GM08714 (cell line): Measurements from ENCODE around the gene ATP1A2.

ENCODE experiments used
- H3K4me3 ChIP-seq: fragments of 200-500 bp; sonication (Bioruptor generic); 2 replicates; pipeline ENCODE4 v1.5.1; 2014; ENCODE audit warnings: mild to moderate bottlenecking, low read length, inconsistent platforms
- ZNF274 ChIP-seq: IDR thresholded peaks from 2 replicates; pipeline ENCODE4 v1.6.1; 2012; ENCODE audit warnings: mild to moderate bottlenecking, low read depth, low read length

ATP1A2 gene

GRCh38 chr1:160189649-160190625 is 74.4 kb downstream of the ATP1A2 start, which contains the start of gene CASQ1:
CASQ1 (plus strand) TSS chr1:160190575; CDS start chr1:160190752, 177 bp downstream.
- H3K4me3 ChIP-seq = no peak within 1 kb of the TSS
- TF ChIP-seq ZNF274 = no peak

DNA sequence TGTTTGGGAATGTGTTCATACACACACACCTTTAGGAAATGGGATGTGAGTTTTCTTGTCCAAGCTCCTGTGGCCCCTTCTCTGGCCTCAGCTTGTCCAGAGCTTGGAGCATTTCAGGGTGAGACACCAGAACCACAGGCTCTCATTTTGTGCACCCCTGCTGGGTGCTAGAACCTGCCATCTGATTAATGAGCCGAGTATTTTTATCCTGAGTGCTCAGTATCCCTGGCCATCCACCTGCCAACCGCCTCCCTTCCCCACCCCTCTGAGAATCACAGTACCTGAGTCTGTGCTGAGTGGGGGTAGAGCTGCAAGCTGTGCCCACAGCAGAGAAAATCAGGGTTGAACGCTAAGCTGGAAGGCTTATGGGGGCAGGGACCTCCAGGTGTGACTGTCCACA is 76.2 kb downstream of the ATP1A2 start:
- no peak overlapping the region for H3K4me3 ChIP-seq
- no peak for TF ChIP-seq ZNF274

DNA sequence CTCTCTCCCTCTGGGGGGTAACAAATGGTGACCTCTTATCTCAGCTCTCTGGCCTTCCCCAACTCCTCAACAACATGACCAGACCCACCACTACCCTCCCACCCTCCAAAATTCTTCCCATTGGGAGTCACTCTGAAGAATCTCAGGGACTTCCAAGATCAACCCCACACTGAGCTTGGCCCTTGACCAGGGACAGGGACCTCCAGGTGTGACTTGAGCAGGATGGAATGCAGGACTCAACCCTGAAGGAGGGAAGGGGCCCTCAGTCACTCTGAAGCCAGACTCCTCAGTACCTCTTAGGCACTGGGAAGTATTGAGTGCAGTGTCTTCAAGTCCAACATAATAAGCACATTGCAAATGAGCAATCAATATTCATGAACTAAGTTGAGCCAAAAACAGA is 76.7 kb downstream of the ATP1A2 start:
- no peak overlapping the region for H3K4me3 ChIP-seq
- TF ChIP-seq ZNF274 = no peak
